Endothelial cell of umbilical vein (primary cell): ENCODE results near the gene SP140L. TPM values are rescaled to one million over a fixed set of nuclear protein-coding genes. Genes with fewer than 3 reads are reported as not detected.

ENCODE experiments used
- BruUV-seq: library from RNA; stranded (reverse); fragments of 400-500 nt; replicated peaks from 2 replicates; lab custom pipeline; 2021; lab: Mats Ljungman, UMichigan
- CTCF ChIA-PET: fragments of 300-600, 350-600 bp; sonication (Branson Sonifier 250); formaldehyde crosslinking; loops from one replicate; lab custom pipeline; 2021; ENCODE audit warnings: antibody characterized with exemption, inconsistent platforms; lab: Charles Lee
- POLR2A ChIA-PET: fragments of 300-600, 350-600 bp; sonication (Branson Sonifier 250); formaldehyde crosslinking; loops from one replicate; lab custom pipeline; 2021; ENCODE audit warnings: antibody characterized with exemption, inconsistent platforms; lab: Charles Lee
- DNase-seq: peaks from one replicate; pipeline ENCODE4 v3.0.0-alpha.2; 2011; ENCODE audit warnings: low read depth, low spot score
- FAIRE-seq: peaks from 2 replicates; lab custom pipeline; 2011; peaks lifted over from hg19 to GRCh38; lab: Jason Lieb, UNC
- H2AFZ ChIP-seq: 2 replicates; pipeline ENCODE4 v1.6.0; 2012; ENCODE audit warnings: low read depth, low read length, control low read depth, inconsistent platforms
- H3K27ac ChIP-seq: 2 replicates; pipeline ENCODE4 v1.5.1; 2011; ENCODE audit warnings: low read depth, mild to moderate bottlenecking, control low read depth, low read length, moderate library complexity; ENCODE audit not compliant: insufficient read depth
- H3K27me3 ChIP-seq, 2 experiments: 2 replicates each; pipeline versions ENCODE4 v1.6.0 to v1.6.1; 2011; ENCODE audit warnings: low read length in 2 of 2, mixed read lengths in 1 of 2; ENCODE audit not compliant: control insufficient read depth in 2 of 2, insufficient read depth in 2 of 2
- H3K36me3 ChIP-seq, 2 experiments: 2 replicates in 1 of 2; 3 replicates in 1 of 2; pipeline ENCODE4 v1.5.1; 2011; ENCODE audit warnings: low read length in 2 of 2, mild to moderate bottlenecking in 1 of 2, moderate library complexity in 1 of 2; ENCODE audit not compliant: control insufficient read depth in 2 of 2, insufficient read depth in 2 of 2; ENCODE audit errors: extremely low read depth in 1 of 2
- H3K4me1 ChIP-seq: 3 replicates; pipeline ENCODE4 v1.5.1; 2011; ENCODE audit warnings: mild to moderate bottlenecking, low read length; ENCODE audit not compliant: control insufficient read depth, insufficient read depth; ENCODE audit errors: extremely low read depth
- H3K4me2 ChIP-seq: 2 replicates; pipeline ENCODE4 v1.6.1; 2011; ENCODE audit warnings: low read length, control low read depth, mixed read lengths; ENCODE audit not compliant: insufficient read depth
- H3K4me3 ChIP-seq, 3 experiments: fragments of 200-600 bp in 1 of 3; sonication (generic), shearing (Covaris generic) in 1 of 3; replicated peaks in 1 of 3; 2 replicates each; pipeline ENCODE4 v1.5.1; 2011 to 2016; ENCODE audit warnings: control low read depth in 3 of 3, low read length in 3 of 3, mild to moderate bottlenecking in 2 of 3, inconsistent platforms in 1 of 3, low read depth in 1 of 3, moderate library complexity in 1 of 3; ENCODE audit not compliant: insufficient read depth in 1 of 3
- H3K79me2 ChIP-seq: 2 replicates; pipeline ENCODE4 v1.6.0; 2012; ENCODE audit warnings: low read length, inconsistent platforms; ENCODE audit not compliant: control insufficient read depth, insufficient read depth
- H3K9ac ChIP-seq: replicated peaks from 2 replicates; pipeline ENCODE3; 2011; ENCODE audit warnings: low read length, control low read depth; ENCODE audit not compliant: insufficient read depth; ENCODE audit errors: extremely low read depth
- H3K9me1 ChIP-seq: replicated peaks from 3 replicates; pipeline ENCODE4 v1.6.0; 2011; ENCODE audit warnings: mild to moderate bottlenecking, low read length; ENCODE audit not compliant: control insufficient read depth, insufficient read depth; ENCODE audit errors: extremely low read depth
- H3K9me3 ChIP-seq: replicated peaks from 2 replicates; pipeline ENCODE4 v1.5.1; 2012; ENCODE audit warnings: low read length, inconsistent platforms; ENCODE audit not compliant: control insufficient read depth, insufficient read depth
- H4K20me1 ChIP-seq: replicated peaks from 2 replicates; pipeline ENCODE3; 2011; ENCODE audit warnings: mild to moderate bottlenecking, low read length; ENCODE audit not compliant: control insufficient read depth, insufficient read depth; ENCODE audit errors: extremely low read depth
- CTCF ChIP-seq, 2 donors: IDR thresholded peaks; 1 replicate in 1 of 2; 2 replicates in 1 of 2; pipeline ENCODE4 v1.5.1; 2011; ENCODE audit warnings: low read length in 2 of 2, mild to moderate bottlenecking in 2 of 2, moderate library complexity in 2 of 2, control low read depth in 1 of 2, inconsistent platforms in 1 of 2, low read depth in 1 of 2; ENCODE audit not compliant: insufficient read depth in 1 of 2; ENCODE audit errors: extremely low read depth in 1 of 2
- EZH2 ChIP-seq: IDR thresholded peaks from 2 replicates; pipeline ENCODE4 v1.6.1; 2012; ENCODE audit warnings: borderline replicate concordance, low read depth, mild to moderate bottlenecking, moderate library complexity, low read length, inconsistent platforms; ENCODE audit not compliant: severe bottlenecking
- FOS ChIP-seq: IDR thresholded peaks from 2 replicates; pipeline ENCODE4 v1.6.1; 2011; ENCODE audit warnings: mild to moderate bottlenecking, low read length, moderate library complexity, borderline replicate concordance; ENCODE audit not compliant: insufficient read depth
- GATA2 ChIP-seq: IDR thresholded peaks from 2 replicates; pipeline ENCODE4 v1.7.0; 2011; ENCODE audit warnings: low read depth, mild to moderate bottlenecking, moderate library complexity, mixed read lengths, low read length; ENCODE audit not compliant: insufficient read length, insufficient read depth
- JUN ChIP-seq: IDR thresholded peaks from 2 replicates; pipeline ENCODE4 v1.6.1; 2011; ENCODE audit warnings: borderline replicate concordance, low read depth; ENCODE audit not compliant: insufficient read length, insufficient read depth
- MAX ChIP-seq: IDR thresholded peaks from 2 replicates; pipeline ENCODE4 v1.6.1; 2011; ENCODE audit not compliant: insufficient read depth, insufficient read length
- MYC ChIP-seq: IDR thresholded peaks from one replicate; pipeline ENCODE4 v1.6.1; 2011; ENCODE audit warnings: mild to moderate bottlenecking, low read depth, low read length
- POLR2A ChIP-seq: IDR thresholded peaks from 2 replicates; pipeline ENCODE4 v1.6.1; 2012; ENCODE audit warnings: low read depth, mild to moderate bottlenecking, control low read depth, low read length
- POLR2AphosphoS5 ChIP-seq: IDR thresholded peaks from 2 replicates; pipeline ENCODE4 v1.6.1; 2012; ENCODE audit warnings: low read depth, mild to moderate bottlenecking, control low read depth, low read length, moderate library complexity; ENCODE audit not compliant: insufficient read depth
- dilution Hi-C: fragments of 300-500 bp; cut with MboI; formaldehyde crosslinking; loops from one replicate; pipeline ENCODE4 v1.15.0; 2019; ENCODE audit warnings: low sequenced_read_pairs; ENCODE audit not compliant: extremely low pct_ligation_motif_present
- intact Hi-C: fragments of 100-400 bp; cut with micrococcal nuclease; formaldehyde crosslinking; loops from one replicate; pipeline ENCODE4 v1.10.0; 2022
- polyA plus RNA-seq, 4 experiments: library from polyadenylated mRNA; depleted of rRNA in 3 of 4; stranded (reverse) in 3 of 4; unstranded in 1 of 4; fragments of >200 nt; gene quantifications; 2 replicates each; pipeline versions ENCODE4 v1.2.1 to v1.2.3, GENCODE V29; 2011 to 2012; ENCODE audit warnings: missing spikeins in 1 of 4
- total RNA-seq: library from RNA; stranded (reverse); gene quantifications from 2 replicates; pipeline ENCODE4 v1.2.3, GENCODE V29; 2021

The SP140L gene
- total and polyA plus RNA-seq, 2 donors (not counting 3 experiments of a cell fraction or from before 2014, with no cell fraction given) = 16.0 to 27.3 TPM

GRCh38 chr2:230282936-230283335 is 44.1 kb upstream of the SP140L start:
- Histone ChIP-seq H2AFZ (no peak overlapping the region), H4K20me1 (no peaks in the 10 kb centered on the region), H3K36me3 (no peaks in the 10 kb centered on the region), H3K27me3 (peaks cover 2 to 8% of the 10 kb centered on the region in 2 experiments), H3K4me3 (no peak overlapping the region), H3K4me1 (no peaks in the 10 kb centered on the region), H3K9me3 (no peaks in the 10 kb centered on the region), H3K79me2 (no peaks in the 10 kb centered on the region), H3K9me1 (no peaks in the 10 kb centered on the region), H3K4me2 (no peak overlapping the region), H3K9ac (no peak overlapping the region), H3K27ac (no peak overlapping the region)
- FAIRE-seq (no peak), DNase-seq (no peak)
- CTCF ChIA-PET = no interaction called here
- TF ChIP-seq EZH2 (no peak), POLR2AphosphoS5 (no peak), CTCF (IDR thresholded peaks at IDR 0.05; ENCODE audit: extremely low read depth in 1 of 2, insufficient read depth in 1 of 2, low read depth in 1 of 2, low read length in 2 of 2) (no peak), JUN (no peak), POLR2A (no peak)
- dilution Hi-C loops (no loop called here), intact Hi-C loops (no loop called here)
- no TSS peak for BruUV-seq
- POLR2A ChIA-PET = no interaction called here

GRCh38 chr2:230286048-230286447 is 40.9 kb upstream of the SP140L start:
- no TSS peak for BruUV-seq
- intact Hi-C loops (no loop called here), dilution Hi-C loops (no loop called here)
- H3K4me2 ChIP-seq = no peak overlapping the region
- H3K79me2 ChIP-seq = no peaks in the 10 kb centered on the region
- H4K20me1 ChIP-seq = no peaks in the 10 kb centered on the region
- peaks cover 0 to 2% of the 10 kb centered on the region in 2 experiments for H3K27me3 ChIP-seq
- H3K4me1 ChIP-seq = no peaks in the 10 kb centered on the region
- FAIRE-seq (no peak), DNase-seq (no peak)
- no peaks in the 10 kb centered on the region for H3K9me1 ChIP-seq
- no peaks in the 10 kb centered on the region for H3K36me3 ChIP-seq
- ChIA-PET POLR2A (no interaction called here), CTCF (no interaction called here)
- no peak overlapping the region for H2AFZ ChIP-seq
- TF ChIP-seq FOS (no peak), POLR2A (no peak), POLR2AphosphoS5 (no peak), JUN (no peak), GATA2 (no peak), EZH2 (no peak), MAX (no peak), MYC (no peak), CTCF (IDR thresholded peaks at IDR 0.05; ENCODE audit: extremely low read depth in 1 of 2, insufficient read depth in 1 of 2, low read depth in 1 of 2, low read length in 2 of 2) (no peak)
- no peaks in the 10 kb centered on the region for H3K9me3 ChIP-seq
- no peak overlapping the region for H3K4me3 ChIP-seq
- H3K9ac ChIP-seq = no peak overlapping the region
- H3K27ac ChIP-seq = no peak overlapping the region
